HG03025 (cell line): ENCODE results near the gene TOM1L2.
"Not testable (repeated sequence)": the region's sequence is repeated elsewhere in the genome, so short reads cannot be mapped to it uniquely, and the experiment has no call there.

Source experiments
- ATAC-seq: cut with Tn5 transposase; IDR thresholded peaks from one replicate; pipeline ENCODE4 v1.9.1; 2021; ENCODE audit warnings: mild to moderate bottlenecking, moderate library complexity; ENCODE audit not compliant: unreplicated experiment, low FRiP score

Gene TOM1L2

DNA sequence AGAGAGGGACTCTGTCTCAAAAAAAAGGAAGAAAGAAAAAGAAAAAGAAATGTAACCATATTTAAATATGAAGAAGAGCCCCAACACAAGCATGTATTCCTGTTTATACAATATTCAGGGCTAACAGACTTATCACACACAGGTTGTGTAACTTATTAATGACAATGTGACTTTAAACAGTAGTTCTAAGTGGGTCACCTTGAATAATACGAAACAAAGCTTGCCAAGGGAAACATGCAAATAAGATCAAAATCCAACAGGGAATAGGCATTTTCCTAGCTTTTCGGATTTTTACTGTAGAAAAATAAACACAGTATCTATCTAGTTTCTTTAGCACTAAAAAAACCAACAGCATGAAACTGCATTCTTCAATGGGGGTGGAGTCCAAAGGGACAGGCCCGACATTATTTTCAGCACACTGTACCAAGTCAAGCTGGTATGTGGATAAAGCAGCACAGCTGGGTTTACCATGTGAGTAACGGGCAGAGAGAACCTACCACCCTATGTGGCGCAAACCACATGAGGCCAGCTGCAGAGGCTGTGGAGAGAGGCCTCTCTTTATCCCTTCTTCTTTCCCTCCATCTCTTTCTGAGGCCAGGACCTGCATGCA lies 45.3 kb downstream of the TOM1L2 start:
- ATAC-seq, result no peak

DNA sequence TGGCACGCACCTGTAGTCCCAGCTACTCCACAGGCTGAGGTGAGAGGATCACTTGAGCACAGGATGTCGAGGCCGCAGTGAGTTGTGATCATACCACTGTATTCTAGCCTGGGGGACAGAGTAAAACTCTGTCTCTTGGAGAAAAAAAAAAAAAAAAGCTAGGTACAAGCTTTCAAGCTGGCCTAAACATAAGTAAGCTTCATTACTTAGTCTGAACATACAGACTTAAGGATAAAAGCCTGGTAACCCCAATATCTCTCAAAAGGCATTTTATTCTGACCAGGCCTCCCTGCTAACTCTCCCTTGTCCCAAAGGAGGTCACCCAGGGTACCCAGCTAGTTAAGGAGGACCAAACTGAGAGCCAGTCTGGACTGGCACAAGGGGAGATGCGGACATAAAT lies 46.2 kb downstream of the TOM1L2 start:
- ATAC-seq, result no peak

DNA sequence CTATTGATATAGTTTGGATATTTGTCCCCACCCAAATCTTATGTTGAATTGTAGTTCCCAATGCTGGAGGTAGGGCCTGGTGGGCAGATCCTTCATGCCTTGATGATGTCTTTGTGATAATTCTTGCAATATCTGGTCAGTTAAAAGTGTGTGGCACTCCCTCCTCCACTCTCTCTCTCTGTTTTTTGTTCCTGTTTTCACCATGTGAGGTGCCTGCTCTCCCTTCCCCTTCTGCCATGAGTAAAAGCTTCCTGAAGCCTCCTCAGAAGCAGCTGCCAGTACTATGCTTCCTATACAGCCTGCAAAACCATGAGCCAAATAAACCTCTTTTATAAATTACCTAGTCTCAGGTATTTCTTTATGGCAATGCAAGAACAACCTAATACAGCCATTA lies 47.3 kb downstream of the TOM1L2 start:
- no peak for ATAC-seq

DNA sequence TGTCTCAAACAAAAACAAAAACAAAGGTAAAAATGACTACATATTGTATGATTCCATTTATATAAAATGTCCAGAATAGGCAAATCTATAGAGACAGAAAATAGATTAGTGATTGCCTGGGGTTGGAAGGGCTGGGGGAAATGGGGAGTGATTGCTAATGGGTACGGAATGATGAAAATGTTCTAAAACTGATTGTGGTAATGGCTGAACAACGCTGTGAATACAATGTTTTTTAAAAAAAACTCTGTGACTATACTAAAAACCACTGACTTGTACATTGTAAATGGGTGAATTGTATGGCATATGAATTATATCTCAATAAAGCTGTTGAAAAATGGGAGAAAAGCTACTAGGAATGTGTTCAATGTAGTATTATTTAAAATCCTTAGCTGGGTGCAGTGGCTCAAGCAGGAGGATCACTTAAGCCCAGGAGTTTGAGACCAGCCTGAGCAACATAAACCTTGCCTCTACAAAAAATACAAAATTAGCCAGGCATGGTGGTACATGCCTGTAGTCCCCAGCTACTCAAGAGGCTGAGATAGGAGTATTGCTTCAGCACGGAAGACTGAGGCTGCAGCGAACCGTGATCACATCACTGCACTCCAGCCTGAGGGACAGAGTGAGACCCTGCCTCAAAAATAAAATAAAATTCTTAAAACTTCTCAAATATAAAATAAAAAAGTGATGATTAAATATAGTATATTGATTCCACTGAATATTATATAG lies 47.9 kb downstream of the TOM1L2 start:
- ATAC-seq, result no peak

DNA sequence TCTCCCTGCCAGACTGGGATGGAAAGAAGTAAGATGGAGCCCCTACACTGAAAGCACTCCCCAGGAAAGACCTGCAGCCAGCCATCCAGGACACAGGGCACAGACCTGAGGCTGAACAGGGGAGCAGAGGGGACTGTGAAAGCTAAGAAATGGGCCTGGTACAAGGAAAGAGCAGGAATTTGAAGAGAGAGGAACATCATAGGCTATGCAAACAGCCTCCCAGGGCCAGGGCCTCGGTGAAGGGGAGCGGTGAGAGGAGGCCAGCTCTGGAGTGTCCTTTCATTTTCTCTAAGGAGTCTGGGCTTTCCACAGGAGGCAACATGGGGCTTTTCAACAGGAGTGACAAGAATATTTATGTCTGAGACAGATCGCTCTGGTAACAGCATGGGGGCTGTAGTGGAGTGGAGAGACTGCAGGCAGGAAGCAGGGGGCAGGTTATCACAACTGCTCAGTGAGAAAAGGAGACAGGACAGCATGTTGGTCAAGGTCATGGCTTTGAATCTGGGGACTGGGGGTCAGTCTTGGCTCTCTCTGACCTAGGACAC lies 50.1 kb downstream of the TOM1L2 start:
- ATAC-seq, result no peak

DNA sequence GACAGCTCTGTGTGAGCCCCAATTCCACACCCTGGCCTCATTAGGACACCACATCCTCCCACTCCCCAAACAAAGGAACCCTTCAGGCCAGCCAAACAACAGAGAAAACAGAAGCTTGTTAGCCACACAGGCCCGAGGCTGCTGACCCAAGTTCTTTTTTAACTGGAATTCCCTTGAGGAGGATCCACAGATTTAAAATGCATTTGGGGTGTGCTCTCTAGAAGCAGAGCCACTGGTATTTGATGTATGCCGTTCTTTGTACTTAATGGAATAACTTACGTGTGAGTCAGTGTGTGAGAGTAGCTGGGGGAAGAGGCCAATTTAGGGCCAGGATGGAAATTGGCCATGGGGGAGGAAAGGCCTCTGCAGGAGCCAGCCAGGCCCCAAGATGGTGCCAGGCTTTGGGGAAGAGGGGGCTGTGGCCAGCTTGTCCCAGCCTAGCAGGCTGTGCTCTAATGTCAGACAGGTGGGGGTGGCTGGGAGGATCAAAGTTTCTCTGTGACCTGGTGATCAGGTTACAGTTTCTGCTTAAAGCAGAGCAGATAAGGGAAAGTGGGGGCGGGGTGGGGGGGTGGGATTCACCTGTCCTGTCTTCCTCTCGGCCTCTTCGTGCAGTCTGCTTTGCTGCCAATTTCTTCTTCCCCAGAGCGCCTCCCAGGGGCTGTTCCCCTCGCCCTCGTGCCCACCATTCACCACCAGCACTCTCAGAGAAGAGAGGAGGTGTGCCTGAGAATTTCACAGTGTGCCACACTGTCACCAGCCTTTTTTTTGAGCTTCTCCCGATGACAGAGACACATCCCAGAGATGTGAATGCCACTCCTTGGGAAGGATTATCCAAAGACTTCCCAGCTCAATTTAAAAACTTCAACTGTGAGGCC lies 50.8 kb downstream of the TOM1L2 start:
- ATAC-seq, result no peak

DNA sequence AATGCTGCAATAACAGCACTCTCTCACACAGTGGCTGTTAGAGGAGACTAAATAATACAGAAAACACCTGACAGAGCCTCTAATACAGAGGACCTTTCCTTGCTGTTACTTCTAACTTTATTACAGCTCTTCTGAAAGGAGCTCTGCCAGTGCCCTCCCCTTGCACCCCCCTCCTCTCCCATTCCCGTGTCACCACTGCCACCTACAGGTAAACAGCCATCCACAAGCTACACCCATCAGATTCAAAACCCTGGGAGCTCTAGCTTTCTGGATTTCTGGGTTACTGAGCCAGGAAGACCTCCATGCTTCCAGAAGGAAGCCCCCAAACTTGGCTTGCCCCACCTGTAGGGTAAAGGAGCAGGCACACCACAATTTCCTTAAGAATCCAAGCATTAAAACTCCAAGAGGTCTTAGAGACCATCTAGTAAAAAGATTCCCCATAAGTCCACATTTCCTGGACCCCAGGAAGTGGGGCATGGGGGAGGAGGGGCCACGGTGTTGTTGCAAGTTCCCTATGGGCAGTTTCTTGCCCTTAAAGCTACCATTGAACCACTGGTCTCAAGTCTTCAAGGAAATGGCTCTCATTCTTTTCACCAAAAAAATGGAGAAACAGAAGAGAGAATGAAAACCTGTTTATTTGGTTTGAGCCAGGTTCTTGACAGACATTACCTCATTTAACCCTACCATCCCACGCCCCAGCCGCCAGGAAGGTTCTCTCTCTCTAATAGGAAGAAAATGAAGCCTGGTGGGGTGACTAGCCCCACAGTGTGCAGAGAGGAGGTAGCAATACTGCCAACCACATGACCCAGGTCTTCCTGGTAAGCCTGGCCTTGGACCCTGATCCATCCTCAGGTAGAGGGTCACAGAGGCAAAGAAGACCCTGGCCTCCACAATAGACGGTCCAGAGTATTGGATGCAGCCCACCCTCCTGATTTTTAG lies 52.8 kb downstream of the TOM1L2 start:
- ATAC-seq, result no peak

DNA sequence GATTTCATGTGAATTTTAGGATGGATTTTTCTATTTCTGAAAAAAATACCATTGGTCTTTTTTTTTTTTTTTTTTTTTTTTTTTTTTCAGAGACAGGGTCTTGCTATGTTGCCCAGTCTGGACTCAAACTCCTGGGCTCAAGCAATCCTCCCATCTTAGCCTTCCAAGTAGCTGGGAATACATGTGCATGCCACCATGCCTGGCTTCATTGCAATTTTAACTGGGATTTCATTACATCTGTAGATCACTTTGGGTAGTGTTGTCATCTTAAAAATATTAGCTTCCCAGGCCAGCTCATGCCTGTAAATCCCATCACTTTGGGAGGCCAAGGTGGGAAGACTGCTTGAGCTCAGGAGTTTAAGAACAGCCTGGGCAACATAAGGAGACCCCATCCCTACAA lies 54.8 kb downstream of the TOM1L2 start:
- no peak for ATAC-seq

DNA sequence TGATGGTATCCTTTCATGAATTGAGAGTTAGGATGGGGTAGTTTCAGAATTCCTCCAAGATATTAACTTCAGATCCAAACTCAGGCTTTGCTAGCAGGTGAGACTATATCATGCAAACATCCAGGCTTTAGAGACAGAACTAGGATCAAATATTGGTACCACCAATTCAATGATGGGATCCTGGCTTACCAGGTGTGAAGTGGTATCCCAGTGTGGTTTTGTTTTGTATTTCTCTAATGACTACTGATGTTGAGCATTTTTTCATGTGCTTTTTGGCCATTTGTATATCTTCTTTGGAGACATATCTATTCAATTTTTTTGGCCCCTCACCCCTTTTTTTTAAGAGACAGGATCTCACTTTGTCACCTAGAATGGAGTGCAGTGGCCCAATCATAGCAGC lies 57.0 kb downstream of the TOM1L2 start:
- ATAC-seq, result no peak

DNA sequence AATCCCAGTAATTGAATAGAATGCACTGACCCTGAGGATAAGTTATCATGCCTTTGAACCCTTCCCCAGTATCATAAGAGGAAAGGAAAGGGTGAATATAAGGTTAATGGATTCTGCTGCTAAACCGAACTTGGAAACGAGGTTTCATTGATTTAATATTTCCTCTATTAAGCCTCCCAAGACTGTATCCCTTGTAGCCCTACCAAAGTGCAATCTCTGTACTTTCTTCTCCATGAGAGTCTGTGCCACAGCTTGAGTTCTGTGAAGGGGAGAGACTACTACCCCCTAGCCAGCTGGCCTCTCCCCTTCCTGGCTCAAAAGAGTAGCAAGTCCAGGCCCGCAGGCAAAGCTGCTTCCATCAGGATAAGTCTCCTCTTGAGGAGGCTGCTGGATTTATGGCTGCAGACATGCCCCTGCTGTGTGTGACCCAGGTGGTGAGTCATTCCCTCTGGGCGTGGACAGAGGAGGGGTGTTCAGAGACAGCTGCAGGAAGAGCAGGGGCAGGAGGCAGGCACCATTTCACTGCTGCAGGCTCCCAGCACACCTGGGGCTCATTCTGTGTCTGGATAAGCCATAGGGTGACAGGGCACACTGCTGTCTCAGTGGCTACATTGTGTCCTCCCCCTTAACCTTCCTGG lies 58.4 kb downstream of the TOM1L2 start:
- no peak for ATAC-seq

DNA sequence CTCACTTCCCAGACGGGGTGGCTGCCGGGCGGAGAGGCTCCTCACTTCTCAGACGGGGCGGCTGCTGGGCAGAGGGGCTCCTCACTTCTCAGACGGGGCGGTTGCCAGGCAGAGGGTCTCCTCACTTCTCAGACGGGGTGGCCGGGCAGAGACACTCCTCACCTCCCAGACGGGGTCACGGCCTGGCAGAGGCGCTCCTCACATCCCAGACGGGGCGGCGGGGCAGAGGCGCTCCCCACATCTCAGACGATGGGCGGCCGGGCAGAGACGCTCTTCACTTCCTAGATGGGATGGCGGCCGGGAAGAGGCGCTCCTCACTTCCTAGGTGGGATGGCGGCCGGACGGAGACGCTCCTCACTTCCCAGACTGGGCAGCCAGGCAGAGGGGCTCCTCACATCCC lies 59.9 kb downstream of the TOM1L2 start:
- not testable (repeated sequence) for ATAC-seq

DNA sequence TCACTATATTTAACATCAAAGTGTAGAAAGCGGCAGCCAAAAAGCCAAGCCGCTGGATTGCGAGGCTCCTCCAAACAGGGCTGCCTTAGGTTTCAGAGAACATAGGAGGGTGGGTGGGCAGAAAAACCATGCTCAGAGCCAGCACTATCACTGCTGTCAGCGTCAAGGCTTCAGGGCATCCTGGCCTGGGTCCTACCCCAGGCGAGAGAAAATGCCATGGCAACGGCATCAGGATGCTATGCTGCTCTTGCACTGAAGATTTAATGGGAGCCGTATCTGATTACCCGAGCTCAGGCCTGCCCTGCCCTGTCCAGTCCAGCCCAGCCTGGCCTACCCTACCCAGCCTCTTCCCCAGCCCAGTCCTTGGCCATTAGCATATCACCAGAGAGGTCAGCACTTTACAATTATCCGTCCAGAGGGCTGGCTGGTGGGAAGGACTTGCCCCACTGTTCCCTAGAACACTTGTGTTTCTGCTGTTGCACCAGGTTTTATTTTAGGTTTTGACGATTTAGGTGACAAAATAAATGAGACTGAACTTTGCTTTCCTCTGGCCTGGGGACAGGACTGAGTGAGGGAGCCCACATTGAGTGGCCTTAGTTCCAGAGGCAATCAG lies 61.1 kb downstream of the TOM1L2 start:
- ATAC-seq, result no peak

DNA sequence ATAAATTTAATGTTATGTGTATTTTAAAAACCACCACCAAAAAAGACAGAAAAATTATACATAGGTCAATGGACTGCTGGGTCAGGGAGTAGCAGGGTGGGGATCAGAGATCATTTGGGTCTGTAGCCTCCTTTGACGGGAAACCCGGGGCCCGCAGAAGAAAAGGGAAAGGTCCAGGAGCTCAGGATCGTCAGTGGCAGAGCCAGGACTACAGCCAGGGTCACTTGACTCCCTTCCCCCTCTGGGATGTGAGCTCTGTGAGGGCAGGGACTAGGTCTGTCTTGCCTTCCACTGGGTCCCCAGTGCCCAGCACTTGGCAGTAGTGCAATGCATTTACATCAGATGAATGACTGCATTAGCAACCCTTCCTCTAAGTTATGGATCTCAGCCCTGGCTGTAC lies 62.1 kb downstream of the TOM1L2 start:
- no peak for ATAC-seq

DNA sequence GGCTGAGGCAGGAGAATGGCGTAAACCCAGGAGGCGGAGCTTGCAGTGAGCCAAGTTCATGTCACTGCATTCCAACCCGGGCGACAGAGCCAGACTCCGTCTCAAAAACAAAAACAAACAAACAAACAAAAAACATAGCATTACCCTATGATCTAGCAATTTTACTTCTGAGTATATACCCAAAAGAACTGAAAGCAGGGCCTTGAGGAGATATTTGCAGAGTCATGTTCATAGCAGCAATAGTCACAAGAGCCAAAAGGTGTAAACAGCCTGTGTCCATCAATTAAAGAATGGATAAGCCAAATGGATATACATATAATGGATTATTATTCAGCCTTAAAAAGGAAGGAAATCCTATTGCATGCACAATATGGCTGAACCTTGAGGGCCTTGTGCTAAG lies 63.1 kb downstream of the TOM1L2 start:
- no peak for ATAC-seq

DNA sequence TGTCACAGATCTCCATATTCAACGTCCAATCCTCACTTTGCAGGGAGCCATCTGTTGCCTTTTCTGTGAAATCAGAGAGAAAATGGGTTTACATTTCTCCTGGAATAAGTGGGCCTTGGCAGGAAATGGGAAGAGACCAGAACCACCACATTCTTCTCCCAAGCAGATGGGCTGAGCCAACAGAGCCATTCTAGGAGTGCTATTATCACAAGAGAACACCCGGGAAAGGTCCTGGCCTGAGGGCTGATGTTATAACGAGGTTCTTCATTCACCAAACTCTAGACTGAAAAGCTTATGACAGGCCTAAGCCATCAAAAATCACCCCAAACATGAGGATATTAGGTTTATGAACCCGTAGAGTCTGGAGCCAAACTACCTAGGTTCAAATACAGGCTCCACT lies 64.7 kb downstream of the TOM1L2 start:
- ATAC-seq, result no peak

DNA sequence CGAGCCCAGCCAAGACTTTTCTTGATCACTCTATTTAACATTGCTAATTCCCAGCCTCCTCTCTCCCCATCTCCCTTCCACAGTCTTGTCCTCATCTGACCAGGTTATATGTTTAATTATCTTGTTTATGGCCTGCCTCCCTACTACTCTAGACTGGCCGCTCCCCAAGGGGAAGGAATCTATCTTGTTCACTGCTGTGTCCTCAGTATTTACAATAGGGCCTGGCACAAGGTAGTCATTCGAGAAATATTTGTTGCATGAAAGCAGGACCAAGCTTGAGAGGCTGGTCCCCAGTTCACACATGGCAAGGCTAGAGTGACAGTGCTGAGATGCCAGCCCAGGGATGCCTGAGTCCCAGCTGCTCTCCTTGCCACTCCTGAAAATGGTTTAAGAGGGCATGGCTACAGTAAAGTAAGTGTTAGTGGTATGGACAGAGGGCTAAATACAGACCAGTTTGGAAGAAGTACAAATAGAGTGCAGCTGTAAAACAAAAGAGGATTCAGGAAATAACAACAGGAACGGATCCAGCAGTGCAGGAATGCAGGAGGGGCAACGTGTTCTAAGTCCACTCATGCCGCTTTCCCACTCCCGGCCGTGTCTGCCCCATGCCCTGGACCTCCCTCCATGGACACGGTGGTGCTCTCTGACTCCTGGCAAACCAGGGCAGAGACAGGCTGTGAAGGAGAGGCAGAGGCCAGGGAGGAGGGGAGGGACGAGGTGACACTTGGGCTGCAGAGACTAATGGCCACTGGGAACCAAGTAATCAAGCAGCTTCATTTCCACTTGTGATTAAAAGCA lies 65.6 kb downstream of the TOM1L2 start:
- ATAC-seq, result no peak

DNA sequence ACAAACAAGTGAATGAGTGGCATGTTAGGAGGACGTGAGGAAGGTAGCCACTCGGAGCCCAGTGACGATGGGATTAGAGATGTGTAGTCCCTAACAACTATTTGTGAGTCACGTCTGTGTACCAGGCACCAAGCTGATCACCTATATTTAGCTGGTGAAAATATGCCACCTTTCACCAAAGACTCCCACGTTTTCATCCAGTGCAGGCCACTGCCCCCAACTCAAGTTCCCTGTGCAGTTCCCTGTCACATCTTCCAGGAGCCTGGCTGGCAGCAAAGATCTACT lies 67.2 kb downstream of the TOM1L2 start:
- no peak for ATAC-seq

DNA sequence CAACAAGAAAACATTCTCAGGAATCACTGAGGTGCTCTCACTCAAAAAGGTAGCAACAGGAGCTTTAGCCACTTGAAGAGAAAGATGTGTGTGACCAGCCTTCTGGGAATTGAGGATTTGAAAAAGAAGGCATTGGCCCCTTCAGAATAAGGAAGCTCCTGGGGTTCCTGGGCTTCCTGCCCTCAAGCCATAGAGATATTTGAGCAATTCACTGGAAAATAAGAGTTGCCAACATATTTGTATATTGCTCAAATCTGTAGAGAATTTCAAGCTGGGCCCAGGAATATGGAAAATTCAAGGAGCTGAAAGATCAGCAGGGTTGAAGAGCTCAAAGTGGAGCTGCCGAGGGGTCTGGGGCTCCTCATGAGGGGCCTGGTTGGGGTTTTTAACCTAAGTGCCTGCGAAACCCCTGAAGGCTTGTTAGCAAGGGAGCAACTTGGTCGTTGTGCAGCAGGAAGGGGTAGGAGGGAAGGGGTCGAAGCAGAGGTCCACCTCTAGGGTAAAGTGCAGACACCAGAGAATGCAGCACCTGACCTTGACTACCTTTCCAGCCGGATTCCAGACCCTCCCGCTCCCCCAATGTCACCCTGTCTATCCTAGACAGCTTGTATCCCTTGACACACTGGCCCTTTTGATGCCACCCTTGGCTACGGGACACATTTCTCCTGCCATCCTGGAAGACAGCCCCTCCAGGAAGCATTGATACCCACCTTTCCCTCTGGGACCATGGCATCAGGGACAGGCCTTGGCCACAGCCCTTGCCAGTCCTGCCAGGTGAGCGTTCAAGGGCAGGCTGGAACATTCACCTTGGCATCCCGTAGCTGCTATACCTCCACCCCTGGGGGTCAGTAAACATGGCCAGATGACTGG lies 67.8 kb downstream of the TOM1L2 start:
- no peak for ATAC-seq
